GM12891 (cell line): ENCODE measurements around the gene PRRG4.

Source experiments
- PAX5 ChIP-seq: IDR thresholded peaks from 2 replicates; pipeline ENCODE4 v1.6.1; 2011; ENCODE audit warnings: low read length, moderate library complexity, mild to moderate bottlenecking; ENCODE audit not compliant: insufficient read depth, severe bottlenecking
- POLR2A ChIP-seq: IDR thresholded peaks from 2 replicates; pipeline ENCODE4 v1.6.1; 2011; ENCODE audit warnings: low read depth, low read length, control low read depth
- POLR2AphosphoS5 ChIP-seq: IDR thresholded peaks from 2 replicates; pipeline ENCODE4 v1.6.1; 2011; ENCODE audit warnings: low read depth, low read length, control low read depth
- POU2F2 ChIP-seq: IDR thresholded peaks from 2 replicates; pipeline ENCODE4 v1.6.1; 2011; ENCODE audit warnings: low read depth, mild to moderate bottlenecking, control low read depth, low read length, moderate library complexity
- SPI1 ChIP-seq: IDR thresholded peaks from 2 replicates; pipeline ENCODE4 v1.6.1; 2011; ENCODE audit warnings: low read depth, low read length, control low read depth
- TAF1 ChIP-seq: IDR thresholded peaks from 2 replicates; pipeline ENCODE4 v1.6.1; 2011; ENCODE audit warnings: low read depth, low read length, control low read depth

DNA sequence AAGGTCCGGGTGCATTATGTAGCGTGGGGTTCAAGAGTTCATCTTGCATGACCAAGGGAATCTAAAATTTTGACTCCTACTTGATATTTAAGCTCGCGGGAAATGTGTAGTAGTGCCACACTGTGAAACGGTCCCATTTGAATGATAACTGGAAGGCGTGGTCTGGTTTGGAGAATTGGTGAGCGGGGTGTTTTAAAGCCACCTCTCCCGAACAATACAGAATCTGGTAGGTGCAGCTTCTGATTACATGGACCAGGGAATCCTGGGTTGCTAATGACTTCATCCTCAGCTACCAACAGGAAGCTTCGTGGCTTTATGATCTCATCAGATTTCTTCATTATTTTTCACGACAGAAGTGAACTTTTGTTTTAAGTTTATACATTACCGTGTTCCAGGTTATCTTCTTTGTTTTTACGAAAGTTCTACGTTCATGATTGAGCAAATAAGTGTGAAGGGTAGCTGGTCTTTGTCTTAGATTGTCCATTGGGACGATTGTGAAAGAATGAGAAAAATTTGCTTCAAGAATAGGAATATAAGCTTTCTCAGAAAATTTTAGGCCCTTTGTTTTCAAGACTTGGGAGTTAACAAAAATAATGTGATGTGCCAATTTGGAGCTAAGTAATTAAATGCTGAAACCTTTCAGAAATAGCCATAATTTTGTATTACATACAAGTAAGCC is 64.6 kb downstream of the PRRG4 start:
- TF ChIP-seq POLR2AphosphoS5: no peak
- no peak for TF ChIP-seq PAX5
- no peak for TF ChIP-seq POLR2A
- peak; percentile 30; the same call in 1 of the 2 replicates for TF ChIP-seq TAF1
- TF ChIP-seq SPI1: no peak
- TF ChIP-seq POU2F2: no peak
